NCI-H2227 (cell line): ENCODE data around the gene PHKG2.
A peak's percentile ranks its signal among the peaks of the same experiment; 100 is the strongest.

Experiments used
- DNase-seq: peaks from one replicate; lab custom pipeline; 2025; ENCODE audit not compliant: unreplicated experiment; lab: John Stamatoyannopoulos, UW

Gene PHKG2

DNA sequence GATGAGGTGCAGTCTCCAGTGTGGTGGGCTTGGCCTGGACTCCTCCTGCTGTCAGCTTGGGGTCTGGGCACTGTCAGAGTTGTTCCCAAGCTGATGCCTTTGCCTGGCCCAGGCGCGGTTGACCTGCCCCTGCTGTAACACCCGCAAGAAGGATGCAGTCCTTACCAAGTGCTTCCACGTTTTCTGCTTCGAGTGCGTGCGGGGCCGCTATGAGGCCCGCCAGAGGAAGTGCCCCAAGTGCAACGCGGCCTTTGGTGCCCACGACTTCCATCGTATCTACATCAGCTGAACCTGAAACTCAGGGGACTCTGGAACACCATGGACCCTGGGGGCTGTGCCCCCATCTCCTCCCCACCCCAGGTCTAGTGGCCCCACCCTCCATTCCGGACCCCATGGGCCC, 25.6 kb downstream of the PHKG2 start:
- no peak for DNase-seq

DNA sequence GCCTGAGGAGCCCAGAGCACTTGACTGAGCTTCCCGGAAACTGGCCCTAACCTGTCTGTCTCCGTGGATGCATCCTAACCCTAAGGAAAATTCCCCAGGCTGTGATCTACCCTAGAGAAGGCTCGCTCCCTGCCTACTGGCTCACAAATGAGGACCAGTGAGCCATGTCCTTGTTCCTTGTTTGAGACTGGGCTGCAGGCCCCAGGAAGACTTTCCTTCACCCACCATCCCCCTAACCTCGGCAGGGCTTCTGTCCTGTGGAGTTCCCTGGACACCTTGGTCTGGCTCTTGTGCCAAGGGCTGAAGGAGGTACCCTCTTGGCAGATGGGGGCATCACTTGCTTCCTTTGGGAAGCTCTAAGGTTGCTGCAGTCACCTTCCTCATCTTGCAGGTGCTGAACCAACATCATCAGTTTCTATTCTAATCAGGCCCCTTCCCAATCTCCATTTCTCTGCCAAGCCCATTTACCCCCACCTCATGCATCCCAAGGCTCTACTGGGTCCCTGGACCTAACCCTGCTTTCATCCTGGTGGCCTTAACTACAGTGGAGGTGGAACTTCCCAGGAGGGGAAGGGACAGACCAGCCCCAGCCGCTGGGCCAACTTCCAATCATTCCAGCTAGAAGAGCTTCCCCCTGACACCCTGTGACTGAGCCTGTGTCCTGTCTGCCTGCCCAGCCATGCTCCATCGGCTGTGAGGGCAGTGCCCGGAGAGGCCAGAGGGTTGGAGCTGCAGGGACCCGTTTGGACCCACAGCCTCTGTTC, 26.3 kb downstream of the PHKG2 start:
- DNase-seq: no peak

DNA sequence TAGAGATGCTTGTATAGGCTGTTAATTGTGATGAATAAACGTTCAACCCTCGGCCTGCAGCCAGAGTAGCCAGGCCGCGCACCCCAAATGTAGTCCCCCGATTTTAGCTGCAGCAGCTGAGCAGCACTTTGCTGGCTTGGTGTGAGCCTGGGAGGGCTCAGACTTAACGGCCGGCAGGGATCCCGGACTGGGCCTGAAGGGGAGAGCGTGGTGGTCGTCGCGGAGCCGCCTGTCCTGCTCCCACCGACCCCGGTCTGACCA, 26.8 kb downstream of the PHKG2 start:
- no peak for DNase-seq

DNA sequence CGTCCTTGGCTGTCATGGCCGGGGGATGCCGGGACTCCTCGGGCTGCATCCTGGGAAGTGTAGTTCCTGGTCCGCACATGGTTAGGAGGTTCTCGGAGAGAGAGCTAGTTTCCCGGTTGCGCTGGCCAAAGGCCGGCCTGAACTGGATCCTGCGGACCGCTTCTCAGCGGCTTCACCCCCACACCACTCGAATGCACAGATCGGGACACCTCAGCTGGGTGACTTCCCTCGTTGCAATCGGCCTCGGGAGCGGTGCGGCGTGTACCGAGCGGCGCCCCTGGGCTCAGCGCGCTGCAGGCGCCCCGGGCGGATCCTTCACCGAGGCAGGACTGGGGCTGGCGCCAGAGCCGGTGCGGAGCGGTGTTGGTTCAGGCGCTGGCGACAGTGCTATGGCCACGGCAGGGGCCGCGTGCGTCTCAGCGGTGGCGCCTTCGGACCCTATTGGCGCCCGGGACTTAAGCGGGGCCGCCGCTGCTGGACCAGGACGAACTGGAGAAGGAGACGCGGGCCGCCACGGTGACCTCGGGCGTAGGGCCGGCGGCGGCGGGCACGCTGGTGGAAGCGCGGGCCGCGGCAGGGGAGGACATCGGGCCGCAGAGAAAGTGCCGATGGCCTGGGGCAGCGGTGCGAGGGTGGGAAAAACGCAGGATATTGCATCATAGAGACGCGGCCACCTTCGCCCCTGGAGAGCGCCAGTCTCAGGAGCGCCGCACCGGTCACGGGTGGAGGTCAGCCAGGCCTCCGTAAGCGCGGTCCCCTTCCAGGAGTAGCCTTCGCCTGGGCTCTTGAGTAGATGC, 27.4 kb downstream of the PHKG2 start:
- peak; percentile 89 for DNase-seq

DNA sequence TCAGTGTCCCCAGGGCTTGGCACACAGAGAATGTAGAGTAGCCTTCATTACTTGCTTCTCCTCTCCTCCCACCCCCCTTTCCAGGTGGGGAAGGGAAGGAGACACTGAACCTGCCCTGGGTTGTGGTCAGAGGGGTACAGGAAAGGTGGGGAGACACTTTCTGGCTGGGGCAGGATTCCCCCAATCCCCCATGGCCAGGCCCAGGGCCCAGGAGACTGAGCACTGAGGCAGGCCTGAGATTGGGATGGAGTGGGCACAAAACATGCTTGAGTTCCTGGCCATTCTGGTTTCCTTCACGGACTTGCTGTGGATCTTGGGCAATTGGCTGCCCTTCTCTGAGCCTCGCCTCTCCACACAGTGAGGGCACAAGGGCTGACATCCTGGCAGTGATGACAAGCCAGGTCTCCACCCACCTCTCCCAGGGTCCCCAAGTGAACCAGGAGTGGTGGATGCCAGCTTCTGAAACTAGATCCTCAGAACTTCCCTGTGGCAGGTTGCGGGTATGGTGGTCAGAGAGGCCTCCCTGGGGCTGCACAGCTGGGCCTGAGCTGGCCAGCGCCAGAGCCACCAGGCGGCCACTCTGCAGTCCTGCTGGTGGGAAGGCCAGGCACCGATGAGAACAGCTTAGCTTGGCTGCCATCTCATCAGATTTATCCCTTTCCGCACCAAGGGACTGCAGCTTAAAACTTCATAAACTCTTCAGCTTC, 29.5 kb downstream of the PHKG2 start:
- no peak for DNase-seq

DNA sequence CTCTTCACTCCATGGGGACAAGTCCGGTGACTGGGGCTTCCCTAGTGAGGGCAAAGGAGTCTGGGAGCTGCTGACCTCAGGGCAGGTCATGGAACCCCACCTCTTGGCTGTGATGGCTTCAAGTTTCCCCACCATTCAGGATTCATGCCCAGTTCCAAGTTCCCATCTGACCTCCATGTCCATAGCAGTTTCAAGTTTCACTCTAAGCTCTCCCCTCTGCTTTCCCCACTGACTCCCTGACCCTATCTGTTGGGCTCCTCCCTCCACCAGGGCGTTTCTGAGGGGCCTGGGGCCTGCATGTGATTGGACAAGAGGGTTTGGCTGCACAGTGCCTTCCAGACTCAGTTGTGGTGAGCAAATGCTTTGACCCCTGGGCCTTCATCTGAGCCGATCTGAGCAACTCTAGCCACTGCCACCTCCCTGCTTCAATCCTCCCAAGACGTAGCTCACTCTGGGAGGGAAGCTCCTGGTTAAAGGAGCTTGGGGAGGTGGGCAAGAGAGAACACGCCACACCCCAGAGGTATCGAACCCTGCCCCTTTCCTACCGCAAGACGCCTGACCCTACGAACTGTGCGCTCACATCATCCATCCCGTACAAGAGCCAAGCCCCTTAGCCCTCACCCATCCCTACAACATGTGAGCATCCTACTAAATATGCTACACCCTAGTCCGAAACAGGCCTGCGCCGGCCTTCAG, 30.5 kb downstream of the PHKG2 start:
- no peak for DNase-seq

DNA sequence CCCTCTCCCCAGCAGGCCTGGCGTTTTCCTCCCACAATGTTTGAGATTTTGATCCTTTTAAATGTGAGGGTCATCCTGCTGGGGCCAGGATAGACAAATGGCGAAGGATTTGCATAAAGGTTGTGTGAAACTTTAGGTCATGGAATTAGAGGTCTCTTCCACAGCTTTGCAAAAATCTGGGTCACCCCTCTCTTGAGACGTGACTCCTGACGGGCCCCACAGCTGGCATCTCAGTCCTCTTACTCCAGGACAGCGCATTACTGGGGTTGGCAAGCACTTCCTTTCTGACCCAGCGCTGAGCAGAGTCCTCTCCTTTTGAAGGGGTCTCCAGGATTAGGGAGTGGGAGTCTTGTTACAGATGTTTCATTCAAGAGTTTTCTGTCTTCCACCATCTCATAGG, 31.4 kb downstream of the PHKG2 start:
- no peak for DNase-seq

DNA sequence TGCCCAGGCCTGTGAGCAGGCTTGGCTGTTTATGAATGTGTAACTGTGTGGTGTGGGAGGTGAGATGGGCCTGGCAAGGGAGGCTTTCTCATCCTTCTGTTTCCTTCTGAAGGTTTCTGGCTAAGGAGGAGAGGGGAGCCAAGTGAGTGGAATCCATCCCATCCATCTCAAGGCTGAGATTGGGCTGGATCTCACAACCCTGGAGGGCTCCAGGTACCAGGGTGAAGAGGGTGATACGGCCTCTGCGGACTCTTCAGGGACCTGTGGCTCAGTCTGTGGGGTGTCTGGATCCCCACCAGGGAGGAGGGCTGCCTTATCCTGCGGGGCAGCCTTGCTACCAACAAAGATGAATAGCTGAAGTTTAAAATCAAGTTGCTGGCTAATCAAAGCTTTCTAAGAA, 31.8 kb downstream of the PHKG2 start:
- DNase-seq: no peak

DNA sequence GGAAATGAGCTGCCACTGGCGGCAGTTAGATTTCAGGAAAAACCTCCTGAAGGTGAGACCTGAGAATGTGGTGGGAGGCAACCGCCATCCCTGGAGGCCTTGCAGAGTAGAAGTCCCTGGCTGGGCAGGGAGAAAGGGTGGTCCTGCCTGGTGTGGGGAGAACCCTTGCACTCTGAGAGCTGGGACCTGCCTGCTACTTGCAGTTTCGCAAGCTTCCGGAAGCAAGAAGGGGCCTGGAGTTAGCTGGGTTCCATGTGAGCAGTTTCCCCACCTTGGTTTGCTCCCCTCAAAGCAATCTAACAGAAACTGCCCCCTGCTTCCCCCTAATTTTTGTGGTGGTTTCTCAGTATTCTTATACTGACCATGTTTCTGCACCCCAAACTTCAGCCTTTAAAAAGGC, 32.3 kb downstream of the PHKG2 start:
- DNase-seq: no peak

DNA sequence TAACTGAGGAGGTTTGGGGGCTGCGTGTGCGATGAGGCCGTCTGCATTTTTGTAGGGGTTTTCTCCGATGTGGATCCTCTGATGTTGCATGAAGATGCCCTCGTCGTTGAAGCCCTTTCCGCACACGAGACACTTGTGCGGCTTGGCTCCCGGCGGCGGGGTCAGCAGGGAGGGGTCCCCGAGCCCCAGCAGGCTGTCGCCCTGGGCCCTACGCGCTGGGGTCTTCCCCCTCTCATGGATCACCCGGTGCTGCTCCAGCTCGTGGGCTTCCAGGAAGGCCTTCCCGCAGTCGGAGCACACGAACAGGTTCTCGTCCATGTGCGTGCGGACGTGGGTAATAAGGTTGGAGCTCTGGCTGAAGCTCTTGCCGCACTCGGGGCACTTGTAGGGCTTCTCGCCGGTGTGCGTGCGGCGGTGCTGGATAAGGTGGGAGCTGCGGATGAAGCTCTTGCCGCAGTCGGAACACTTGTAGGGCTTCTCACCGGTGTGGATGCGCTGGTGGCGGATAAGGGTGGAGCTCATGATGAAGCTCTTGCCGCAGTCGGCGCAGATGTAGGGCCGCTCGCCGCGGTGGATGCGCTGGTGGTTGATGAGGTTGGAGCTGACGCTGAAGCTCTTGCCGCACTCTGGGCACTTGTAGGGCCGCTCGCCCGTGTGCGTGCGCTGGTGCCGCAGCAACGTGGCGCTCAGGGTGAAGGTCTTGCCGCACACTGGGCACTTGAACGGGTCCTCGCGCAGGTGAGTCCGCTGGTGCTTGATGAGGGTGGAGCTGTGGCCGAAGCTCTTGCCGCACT, 34.5 kb downstream of the PHKG2 start:
- no peak for DNase-seq

DNA sequence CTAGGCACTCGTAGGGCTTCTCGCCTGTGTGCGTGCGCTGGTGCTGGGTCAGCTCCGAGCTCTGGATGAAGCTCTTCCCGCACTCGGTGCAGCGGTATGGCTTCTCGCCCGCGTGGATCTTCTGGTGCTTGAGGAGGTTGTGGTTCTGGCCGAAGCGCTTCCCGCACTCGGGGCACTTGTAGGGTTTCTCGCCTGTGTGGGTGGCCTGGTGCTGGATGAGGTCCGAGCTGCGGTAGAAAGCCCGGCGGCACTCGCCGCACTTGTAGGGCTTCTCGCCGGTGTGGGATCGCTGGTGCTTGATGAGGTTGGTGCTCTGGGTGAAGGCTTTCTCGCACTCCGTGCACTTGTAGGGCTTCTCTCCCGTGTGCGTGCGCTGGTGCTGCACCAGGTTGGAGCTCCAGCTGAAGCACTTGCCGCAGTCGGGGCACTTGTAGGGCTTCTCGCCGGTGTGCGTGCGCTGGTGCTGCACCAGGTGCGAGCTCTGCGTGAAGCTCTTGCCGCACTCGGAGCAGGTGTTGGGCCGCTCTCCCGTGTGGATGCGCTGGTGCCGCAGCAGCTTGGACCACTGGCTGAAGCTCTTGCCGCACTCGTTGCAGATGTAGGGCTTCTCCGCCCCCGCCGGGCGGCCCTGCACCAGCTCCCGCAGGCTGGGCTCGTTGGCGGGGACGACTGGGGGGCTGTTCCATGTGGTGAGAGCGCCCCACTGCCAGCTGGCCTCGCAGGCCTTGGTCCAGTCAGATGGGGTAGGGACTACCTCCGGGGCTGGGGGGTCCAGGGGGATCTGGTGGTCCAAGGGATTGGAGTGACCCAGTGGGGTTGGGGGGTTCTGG, 35.3 kb downstream of the PHKG2 start:
- no peak for DNase-seq

DNA sequence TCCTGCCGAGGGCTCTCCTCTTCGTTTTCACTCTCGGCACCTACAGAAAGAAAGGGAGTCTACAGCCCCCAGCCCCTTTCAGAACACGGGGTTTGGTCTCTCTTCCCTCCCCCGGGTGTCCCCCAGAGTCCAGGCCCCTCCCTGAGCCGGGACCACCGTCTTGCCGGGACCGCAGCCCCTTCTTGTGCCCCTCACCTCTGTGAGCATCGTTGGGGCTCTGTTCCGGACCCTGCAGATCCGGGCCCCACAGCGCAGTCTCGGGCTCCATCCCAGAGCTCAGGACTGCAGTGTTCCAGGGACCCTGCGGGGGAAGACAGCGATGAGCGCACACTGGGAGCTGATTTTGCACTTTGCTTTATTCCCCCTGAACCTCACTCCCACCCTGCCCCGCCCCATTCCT, 36.0 kb downstream of the PHKG2 start:
- no peak for DNase-seq

DNA sequence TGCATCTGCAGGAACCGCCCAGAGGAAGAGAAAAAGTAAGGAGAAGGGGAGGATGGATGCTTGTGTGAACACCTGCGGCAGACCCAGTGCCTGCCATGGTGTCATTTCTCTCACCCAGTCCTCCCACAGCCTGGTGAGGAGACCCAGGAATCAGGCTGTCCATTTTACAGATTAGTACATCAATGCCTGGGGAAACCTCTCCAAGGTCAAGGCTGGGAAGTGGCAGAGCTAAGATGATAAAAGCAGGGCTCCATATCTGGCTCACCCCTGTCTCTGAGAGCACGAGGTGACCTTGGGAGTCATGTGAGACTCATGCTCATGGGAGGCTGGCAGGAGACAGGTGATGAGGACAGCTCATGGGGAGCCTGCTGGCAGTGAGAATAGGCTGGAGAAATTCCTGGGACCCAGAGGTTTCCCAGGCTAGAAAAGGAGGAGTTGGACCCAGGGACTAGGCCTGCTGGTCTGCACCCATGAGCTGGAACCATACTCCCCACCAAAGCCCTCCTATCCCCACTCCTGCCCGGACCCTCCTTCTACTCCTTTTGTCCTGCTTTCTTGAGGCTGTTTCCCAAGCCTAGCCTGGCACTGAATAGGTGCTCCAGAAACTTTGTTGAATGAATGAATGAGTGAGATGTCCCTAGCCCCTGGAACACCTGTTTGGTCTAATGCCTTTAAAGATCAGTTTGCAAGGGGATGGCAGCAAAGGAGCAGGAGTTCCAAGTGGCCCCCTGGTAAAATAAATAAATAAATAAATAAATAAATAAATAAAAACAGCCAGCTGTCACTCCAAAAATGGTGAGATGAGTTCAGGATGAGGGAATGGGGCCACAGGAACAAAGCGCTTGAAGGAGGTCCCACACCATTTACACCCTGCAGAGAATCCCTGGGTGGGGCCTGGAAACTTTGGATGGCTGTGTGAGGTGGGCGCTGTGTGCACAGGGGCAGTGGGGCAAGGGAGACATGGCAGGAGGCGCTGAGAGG, 37.2 kb downstream of the PHKG2 start:
- no peak for DNase-seq

DNA sequence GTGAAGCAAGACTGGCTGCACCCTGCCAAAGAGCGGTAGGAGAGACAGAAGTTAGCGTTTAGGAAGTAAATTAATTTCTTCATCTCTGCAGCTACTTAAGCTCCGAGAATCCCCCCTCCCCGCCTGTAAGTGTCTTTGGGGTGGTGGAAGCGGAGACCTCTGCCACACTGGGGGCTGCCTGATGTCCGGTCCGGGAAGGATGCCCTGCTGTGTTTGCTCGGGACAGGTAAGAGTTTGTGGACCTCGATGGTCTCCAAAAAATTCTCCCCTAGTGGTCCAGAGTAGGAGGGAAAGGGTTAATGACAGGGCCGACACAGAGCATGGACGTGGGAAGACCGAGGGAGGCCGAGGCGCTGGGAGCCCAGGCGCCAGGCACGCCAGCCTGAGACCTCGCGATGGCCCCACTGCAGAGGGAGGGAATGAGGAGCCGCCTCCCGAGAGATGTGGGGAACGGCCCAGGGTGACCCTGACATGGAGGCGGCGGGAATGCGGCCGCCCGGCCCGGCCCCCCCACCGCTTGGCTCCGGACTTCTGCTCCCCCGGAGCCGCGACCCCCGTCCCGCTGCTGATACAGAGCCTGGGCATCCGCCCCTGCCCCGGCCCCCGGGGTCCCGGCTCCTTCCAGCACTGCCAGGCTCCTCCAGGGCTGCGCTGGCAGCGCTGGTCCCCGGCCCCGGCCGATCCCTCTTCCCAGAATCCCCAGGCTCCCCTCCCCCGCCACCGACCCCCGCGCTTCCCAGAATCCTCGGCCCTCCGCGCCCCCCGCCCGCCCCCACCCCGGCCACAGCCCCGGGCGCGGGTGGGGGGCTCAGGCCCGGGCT, 38.1 kb downstream of the PHKG2 start:
- DNase-seq: peak; percentile 74

DNA sequence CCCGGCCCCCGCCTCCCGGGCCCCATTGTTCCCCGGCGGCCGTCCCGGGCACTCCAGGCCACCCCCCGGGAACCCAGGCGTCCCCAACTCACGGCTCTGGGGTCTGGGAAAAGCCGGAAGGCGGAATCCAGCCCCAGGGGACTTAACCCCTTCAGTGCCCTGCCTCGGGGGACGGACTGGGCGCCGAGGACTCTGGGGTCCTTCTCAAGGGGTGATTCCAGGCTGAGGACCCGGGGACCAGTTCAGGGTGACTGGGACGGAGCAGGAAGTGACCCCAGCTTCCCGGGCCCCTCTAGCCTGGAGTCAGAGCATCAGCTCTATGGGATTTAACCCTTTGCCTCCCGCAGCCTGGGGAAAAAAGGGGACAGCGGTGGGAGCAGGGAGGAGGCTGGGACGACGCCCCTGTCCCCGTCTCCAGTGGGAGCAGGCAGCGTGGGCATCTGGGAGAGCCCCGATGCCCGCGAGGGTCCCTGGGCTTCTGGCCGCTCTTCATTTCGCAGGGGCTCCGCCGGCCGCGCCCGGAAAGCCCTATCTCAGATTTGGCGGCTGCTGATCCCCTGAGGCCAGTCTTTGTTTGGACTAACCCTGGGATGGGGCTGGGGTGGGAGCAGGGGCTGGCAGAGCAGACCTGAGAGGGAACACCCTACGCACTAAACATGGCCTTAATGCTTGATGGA, 38.8 kb downstream of the PHKG2 start, which contains the start of gene ZNF629:
TSS of gene ZNF629 (minus strand) at position 270 of the 677 bp plus-strand sequence. CDS start 2,723 bp downstream, outside the sequence.
- DNase-seq: peak; percentile 92

DNA sequence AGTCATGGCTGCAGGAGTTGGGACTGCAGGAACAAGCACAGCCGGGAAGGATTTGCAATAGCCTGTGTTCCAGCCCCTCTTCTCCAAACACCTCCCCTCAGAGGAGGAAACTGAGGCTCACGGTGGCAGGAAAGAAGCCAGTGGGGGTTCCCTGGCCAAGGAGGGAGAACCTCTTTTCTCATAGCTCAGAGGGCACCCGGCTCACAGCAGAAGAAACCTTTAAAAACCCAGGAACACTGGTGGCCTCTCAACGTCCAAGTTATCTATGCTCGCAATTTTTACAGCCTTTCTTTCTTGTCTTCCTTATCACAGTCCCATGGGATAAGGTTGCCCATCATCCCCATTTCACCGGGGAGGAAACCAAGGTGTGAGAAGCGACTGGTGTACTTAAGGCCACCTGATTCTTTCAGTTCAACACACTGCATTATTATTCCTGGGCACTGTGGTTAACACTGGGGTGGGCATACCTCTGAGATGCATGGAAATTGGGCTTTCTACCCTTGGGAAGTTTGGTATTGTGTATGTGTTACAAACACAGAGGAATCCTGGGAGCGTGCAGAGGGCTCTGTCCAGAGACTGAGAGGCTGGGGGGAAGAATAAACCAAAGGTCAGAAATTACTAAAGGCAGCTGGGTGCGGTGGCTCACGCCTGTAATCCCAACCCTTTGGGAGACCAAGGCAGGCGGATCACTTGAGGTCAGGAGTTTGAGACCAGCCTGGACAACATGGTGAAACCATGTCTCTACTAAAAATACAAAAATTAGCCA, 39.6 kb downstream of the PHKG2 start:
- no peak for DNase-seq
